GM23248 (cell line): ENCODE results near the gene LIMCH1. TPM values are rescaled to one million over a fixed set of nuclear protein-coding genes. Genes with fewer than 3 reads are reported as not detected.

Experiments
- DNase-seq: peaks from one replicate; pipeline ENCODE4 v3.0.0-alpha.2; 2015
- H2AFZ ChIP-seq: fragments of 200-600 bp; sonication (generic); 2 replicates; pipeline ENCODE4 v1.6.1; 2016; ENCODE audit warnings: antibody characterized with exemption
- H3F3A ChIP-seq: fragments of 200-600 bp; sonication (generic); 2 replicates; pipeline ENCODE4 v1.6.1; 2016; ENCODE audit warnings: mild to moderate bottlenecking, antibody characterized with exemption, mixed run types; ENCODE audit not compliant: insufficient read depth
- H3K27ac ChIP-seq: fragments of 200-600 bp; sonication (generic); 2 replicates; pipeline ENCODE4 v1.5.1; 2016; ENCODE audit warnings: mild to moderate bottlenecking
- H3K27me3 ChIP-seq: fragments of 200-600 bp; sonication (generic); replicated peaks from 2 replicates; pipeline ENCODE4 v1.6.1; 2016; ENCODE audit warnings: mild to moderate bottlenecking; ENCODE audit not compliant: insufficient read depth
- H3K36me3 ChIP-seq: fragments of 200-600 bp; sonication (generic); 2 replicates; pipeline ENCODE4 v1.6.1; 2016; ENCODE audit warnings: low read depth, mild to moderate bottlenecking
- H3K4me1 ChIP-seq: fragments of 200-600 bp; sonication (generic); 2 replicates; pipeline ENCODE4 v1.6.1; 2016; ENCODE audit warnings: mild to moderate bottlenecking; ENCODE audit not compliant: insufficient read depth
- H3K4me2 ChIP-seq: fragments of 200-600 bp; sonication (generic); one replicate; pipeline ENCODE4 v1.6.1; 2016; ENCODE audit warnings: mild to moderate bottlenecking; ENCODE audit not compliant: unreplicated experiment
- H3K4me3 ChIP-seq: fragments of 200-600 bp; sonication (generic); 2 replicates; pipeline ENCODE4 v1.5.1; 2016; ENCODE audit warnings: mild to moderate bottlenecking
- H3K79me2 ChIP-seq: fragments of 200-600 bp; sonication (generic); 2 replicates; pipeline ENCODE4 v1.6.1; 2016; ENCODE audit warnings: mild to moderate bottlenecking; ENCODE audit not compliant: insufficient read depth
- H3K9ac ChIP-seq: fragments of 200-600 bp; sonication (generic); 2 replicates; pipeline ENCODE4 v1.6.1; 2016; ENCODE audit warnings: mild to moderate bottlenecking
- H3K9me2 ChIP-seq: fragments of 200-600 bp; sonication (generic); 2 replicates; pipeline ENCODE4 v1.6.1; 2016; ENCODE audit warnings: mixed run types, mild to moderate bottlenecking, moderate library complexity; ENCODE audit not compliant: insufficient read depth
- H3K9me3 ChIP-seq: fragments of 200-600 bp; sonication (generic); one replicate; pipeline ENCODE4 v1.6.1; 2017; ENCODE audit warnings: low read depth
- H4K20me1 ChIP-seq: fragments of 200-600 bp; sonication (generic); 2 replicates; pipeline ENCODE4 v1.6.0; 2016; ENCODE audit not compliant: insufficient read depth
- EZH2 ChIP-seq: fragments of 200-600 bp; sonication (generic); IDR thresholded peaks from 2 replicates; pipeline ENCODE4 v1.6.1; 2018; ENCODE audit warnings: antibody characterized with exemption, mild to moderate bottlenecking; ENCODE audit not compliant: insufficient read depth, poor library complexity, severe bottlenecking
- EZH2phosphoT487 ChIP-seq: fragments of 200-600 bp; sonication (generic); IDR thresholded peaks from 2 replicates; pipeline ENCODE4 v1.6.1; 2018; ENCODE audit warnings: antibody characterized with exemption, moderate library complexity, mild to moderate bottlenecking, low read depth; ENCODE audit not compliant: insufficient read depth
- WGBS, 2 experiments: methylation state at CpG; one replicate each; pipeline ENCODE4 v1.1.6; 2015 to 2017; ENCODE audit warnings: low lambda C conversion rate in 2 of 2, low coverage in 1 of 2; ENCODE audit errors: missing lambda C conversion rate in 2 of 2; 5-methylcytosine and 5-hydroxymethylcytosine counted together
- in situ Hi-C: fragments of 300-500 bp; cut with MboI; formaldehyde crosslinking; loops from 2 replicates; pipeline ENCODE4 v1.15.0; 2020
- polyA plus RNA-seq: library from polyadenylated mRNA; unstranded; fragments of >200 nt; fragmentation: Nextera tagmentation; extraction: Ambion mirVana; gene quantifications from 2 replicates; pipeline ENCODE4 v1.2.1, GENCODE V29; 2016
- total RNA-seq: library from RNA; depleted of rRNA; stranded (reverse); fragments of >200 nt; shearing (Covaris generic); gene quantifications from 2 replicates; pipeline ENCODE4 v1.2.3, GENCODE V29; 2014

The LIMCH1 gene
- total and polyA plus RNA-seq, 2 experiments from 2014 or later = 17.4 to 22.2 TPM

DNA sequence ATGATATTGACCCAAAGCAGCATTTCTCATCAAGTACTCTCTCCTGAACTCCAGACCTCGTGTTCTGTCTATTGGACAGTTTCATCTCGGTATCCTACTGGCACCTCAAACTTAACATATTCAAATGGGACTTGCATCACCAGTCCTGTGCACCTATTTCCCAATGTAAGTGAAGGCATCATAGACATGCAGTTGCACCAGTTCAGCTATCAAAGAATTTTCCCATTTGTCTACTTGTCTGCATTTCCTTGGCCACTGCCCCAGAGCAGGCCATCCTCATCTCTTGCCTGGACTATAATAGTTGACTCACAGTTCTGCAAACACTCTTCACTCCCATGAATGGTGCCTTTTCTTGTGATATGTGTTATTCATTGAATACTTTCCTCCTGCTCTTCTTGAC, 11.3 kb upstream of the LIMCH1 start:
- TF ChIP-seq EZH2 = no peak
- no peak for TF ChIP-seq EZH2phosphoT487
- H3K4me3 ChIP-seq = no peak overlapping the region
- no peaks in the 10 kb centered on the region for H3K9me3 ChIP-seq
- in situ Hi-C loops = no loop called here
- WGBS, 2 experiments = 49 to 50% methylated on average over 2 of the region's 2 CpGs
- no peak overlapping the region for H3K4me2 ChIP-seq
- no peaks in the 10 kb centered on the region for H4K20me1 ChIP-seq
- no peaks in the 10 kb centered on the region for H3K4me1 ChIP-seq
- no peak for DNase-seq
- no peak overlapping the region for H3K9ac ChIP-seq
- no peaks in the 10 kb centered on the region for H3K79me2 ChIP-seq
- no peak overlapping the region for H2AFZ ChIP-seq
- no peaks in the 10 kb centered on the region for H3K36me3 ChIP-seq
- no peaks in the 10 kb centered on the region for H3K27me3 ChIP-seq
- no peak overlapping the region for H3K27ac ChIP-seq
- H3K9me2 ChIP-seq = peaks cover 4% of the 10 kb centered on the region; the same call in 1 of the 2 replicates
- H3F3A ChIP-seq = no peaks in the 10 kb centered on the region

DNA sequence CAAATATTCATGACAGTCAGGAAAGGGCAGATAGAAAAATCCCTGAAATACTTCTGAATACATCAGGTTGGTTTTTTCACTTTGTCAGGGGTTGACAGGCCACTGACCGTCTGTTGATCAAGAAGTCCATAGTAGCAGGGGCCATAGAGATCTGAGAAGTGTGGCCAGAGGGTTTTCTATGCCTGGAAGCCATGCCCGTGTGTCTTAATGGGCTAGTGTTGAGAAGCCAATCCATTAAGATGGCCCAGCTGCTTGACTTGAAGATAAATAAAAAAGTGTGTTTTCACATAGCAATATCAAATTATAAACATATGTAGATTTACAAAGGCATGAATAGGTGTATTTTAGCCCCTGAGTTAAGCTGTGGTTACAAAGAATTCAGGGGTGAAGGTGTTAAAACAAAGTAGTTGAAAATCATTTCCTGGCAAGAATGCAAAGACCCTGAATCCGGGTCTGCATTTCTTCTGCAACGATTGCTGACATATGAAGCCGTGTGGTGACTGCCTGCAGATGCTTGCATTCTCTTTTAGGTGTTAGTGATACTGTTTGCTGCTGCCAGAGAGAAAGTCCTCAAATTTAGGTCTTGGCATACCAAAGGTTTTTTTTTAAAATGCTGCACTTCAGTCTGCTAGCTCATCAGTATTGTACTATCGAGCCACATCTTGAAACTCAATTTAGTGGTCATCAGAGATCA, 9.3 kb upstream of the LIMCH1 start:
- H3K9me3 ChIP-seq = no peaks in the 10 kb centered on the region
- TF ChIP-seq EZH2 = no peak
- TF ChIP-seq EZH2phosphoT487 = no peak
- in situ Hi-C loops = no loop called here
- H3K9ac ChIP-seq = no peak overlapping the region
- H3K79me2 ChIP-seq = no peaks in the 10 kb centered on the region
- H3K4me2 ChIP-seq = no peak overlapping the region
- no peaks in the 10 kb centered on the region for H3K4me1 ChIP-seq
- H3K27me3 ChIP-seq = no peaks in the 10 kb centered on the region
- H3K27ac ChIP-seq = no peak overlapping the region
- DNase-seq = no peak
- no peaks in the 10 kb centered on the region for H4K20me1 ChIP-seq
- peaks cover 4% of the 10 kb centered on the region; the same call in 1 of the 2 replicates for H3K9me2 ChIP-seq
- H3K4me3 ChIP-seq = no peak overlapping the region
- no peaks in the 10 kb centered on the region for H3K36me3 ChIP-seq
- no peaks in the 10 kb centered on the region for H3F3A ChIP-seq
- H2AFZ ChIP-seq = no peak overlapping the region
- 52 to 65% methylated on average over 6 of the region's 6 CpGs for WGBS, 2 experiments

DNA sequence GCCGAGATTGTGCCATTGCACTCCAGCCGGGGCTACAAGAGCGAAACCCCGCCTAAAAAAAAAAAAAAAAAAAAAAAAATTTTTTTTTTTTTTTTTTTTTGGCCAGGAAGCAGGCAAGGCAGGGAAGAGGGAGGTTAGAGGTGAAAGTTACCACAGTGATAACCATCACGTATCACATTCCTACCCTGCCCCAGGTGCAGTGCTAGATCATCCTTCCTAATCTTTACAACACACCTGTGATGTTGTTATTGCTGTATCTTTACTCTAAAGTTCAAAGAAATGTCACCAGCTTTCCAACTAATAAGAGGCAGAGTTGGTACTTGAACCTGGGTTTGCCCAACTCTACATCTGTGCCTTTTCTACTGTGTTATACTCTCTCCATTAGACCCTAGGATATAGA, 7.2 kb upstream of the LIMCH1 start:
- H2AFZ ChIP-seq = no peak overlapping the region
- WGBS, 2 experiments = 63 to 72% methylated on average over 5 of the region's 5 CpGs
- DNase-seq = no peak
- H3K27me3 ChIP-seq = no peaks in the 10 kb centered on the region
- no peaks in the 10 kb centered on the region for H3K9me3 ChIP-seq
- TF ChIP-seq EZH2phosphoT487 = no peak
- TF ChIP-seq EZH2 = no peak
- H3K4me3 ChIP-seq = no peak overlapping the region
- H3K9me2 ChIP-seq = no peaks in the 10 kb centered on the region
- H3K4me2 ChIP-seq = no peak overlapping the region
- H4K20me1 ChIP-seq = no peaks in the 10 kb centered on the region
- H3K9ac ChIP-seq = no peak overlapping the region
- H3K36me3 ChIP-seq = no peaks in the 10 kb centered on the region
- H3K27ac ChIP-seq = no peak overlapping the region
- H3K4me1 ChIP-seq = no peaks in the 10 kb centered on the region
- in situ Hi-C loops = no loop called here
- H3F3A ChIP-seq = no peaks in the 10 kb centered on the region
- no peaks in the 10 kb centered on the region for H3K79me2 ChIP-seq

DNA sequence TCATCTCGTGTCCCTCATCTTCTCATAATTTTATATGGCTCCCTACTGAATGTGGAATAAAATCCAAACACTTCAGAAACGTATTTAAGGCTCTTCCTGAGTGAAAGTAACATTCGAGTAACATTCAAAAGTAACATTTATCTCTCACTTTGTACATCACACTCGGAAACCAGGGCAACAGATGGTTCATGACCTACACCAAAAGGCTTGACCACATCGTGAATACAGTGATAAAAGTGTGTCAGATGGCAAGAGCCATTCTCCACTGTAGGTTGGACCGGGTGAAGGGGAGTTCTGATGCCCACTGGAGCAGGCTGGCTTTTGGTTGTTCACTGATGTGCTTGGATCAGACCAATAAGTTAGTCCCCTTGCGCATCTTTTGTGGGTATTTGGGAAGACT, 5.6 kb upstream of the LIMCH1 start:
- H3F3A ChIP-seq = no peaks in the 10 kb centered on the region
- no peaks in the 10 kb centered on the region for H3K79me2 ChIP-seq
- H4K20me1 ChIP-seq = no peaks in the 10 kb centered on the region
- TF ChIP-seq EZH2 = no peak
- TF ChIP-seq EZH2phosphoT487 = no peak
- no peaks in the 10 kb centered on the region for H3K4me1 ChIP-seq
- H3K9ac ChIP-seq = no peak overlapping the region
- H3K27me3 ChIP-seq = peaks cover 11% of the 10 kb centered on the region
- H3K9me3 ChIP-seq = no peaks in the 10 kb centered on the region
- no peak overlapping the region for H2AFZ ChIP-seq
- H3K27ac ChIP-seq = no peak overlapping the region
- H3K4me3 ChIP-seq = no peak overlapping the region
- no peaks in the 10 kb centered on the region for H3K36me3 ChIP-seq
- no peaks in the 10 kb centered on the region for H3K9me2 ChIP-seq
- 45 to 47% methylated on average over 7 of the region's 7 CpGs for WGBS, 2 experiments
- no peak for DNase-seq
- in situ Hi-C loops = no loop called here
- H3K4me2 ChIP-seq = no peak overlapping the region

DNA sequence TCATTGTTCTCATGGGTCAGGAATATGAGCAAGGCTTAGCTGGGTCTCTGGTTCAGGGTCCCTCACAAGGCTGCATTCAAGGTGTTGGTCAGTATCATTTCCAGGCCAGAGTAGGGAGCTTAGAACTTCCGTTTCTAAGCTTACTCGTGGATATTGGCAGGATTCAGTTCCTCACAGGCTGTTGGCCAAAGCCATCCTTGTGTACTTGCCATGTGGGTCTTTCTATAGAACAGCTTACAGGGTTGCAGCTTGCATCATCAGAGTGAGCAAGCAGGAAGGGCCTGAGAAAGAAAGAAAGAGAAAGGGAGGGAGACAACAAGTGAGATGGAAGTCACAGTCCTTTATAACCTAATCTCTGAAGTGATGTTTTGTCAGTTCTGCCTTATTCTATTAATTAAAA, 5.1 kb upstream of the LIMCH1 start:
- no peak overlapping the region for H3K27ac ChIP-seq
- no peak overlapping the region for H3K4me3 ChIP-seq
- no peaks in the 10 kb centered on the region for H3K79me2 ChIP-seq
- 18 to 27% methylated on average over 2 of the region's 2 CpGs for WGBS, 2 experiments
- H3K36me3 ChIP-seq = no peaks in the 10 kb centered on the region
- in situ Hi-C loops = no loop called here
- no peak overlapping the region for H3K4me2 ChIP-seq
- TF ChIP-seq EZH2phosphoT487 (no peak), EZH2 (no peak)
- H2AFZ ChIP-seq = no peak overlapping the region
- no peaks in the 10 kb centered on the region for H4K20me1 ChIP-seq
- no peaks in the 10 kb centered on the region for H3K9me2 ChIP-seq
- no peak for DNase-seq
- H3K27me3 ChIP-seq = peaks cover 11% of the 10 kb centered on the region
- H3F3A ChIP-seq = no peaks in the 10 kb centered on the region
- no peaks in the 10 kb centered on the region for H3K4me1 ChIP-seq
- no peaks in the 10 kb centered on the region for H3K9me3 ChIP-seq
- H3K9ac ChIP-seq = no peak overlapping the region
